SH-SY5Y (cell line): ENCODE results near the gene ZNF74.

Experiments used
- GATA2 ChIP-seq: IDR thresholded peaks from 2 replicates; pipeline ENCODE4 v1.6.1; 2011; ENCODE audit warnings: mild to moderate bottlenecking, low read depth, low read length
- GATA3 ChIP-seq: IDR thresholded peaks from 2 replicates; pipeline ENCODE4 v1.6.1; 2011; ENCODE audit warnings: low read depth, mild to moderate bottlenecking, low read length, moderate library complexity

- TF ChIP-seq GATA2 (no peak), GATA3 (no peak)
Measured at GRCh38 chr22:20434773-20435172, 40.8 kb downstream of the ZNF74 start.
